ENCODE results near the gene RNF187. TPM values are rescaled to one million over a fixed set of nuclear protein-coding genes. Genes with fewer than 3 reads are reported as not detected.

Gene RNF187
- total and polyA plus RNA-seq, 2 of the 13 experiments (the other 11 are each of a cell fraction or from before 2014, with no cell fraction given), result 41.3 to 59.4 TPM

- BruUV-seq (replicated peaks), result no TSS peak
Measured at GRCh38 chr1:228474507-228474906, 12.7 kb upstream of the RNF187 start.

GRCh38 chr1:228475812-228476211 lies 11.4 kb upstream of the RNF187 start:
- no peak overlapping the region for H3K4me3 ChIP-seq (replicated peaks in 1 of 3; ENCODE audit: insufficient read depth in 1 of 3, low read depth in 2 of 3, low read length in 3 of 3)
- no TSS peak for BruUV-seq (replicated peaks)
- no peak overlapping the region for H3K27ac ChIP-seq (ENCODE audit: extremely low read length, insufficient read depth, low read length)
- H3K36me3 ChIP-seq (replicated peaks in 1 of 2; ENCODE audit: control insufficient read depth in 1 of 2, insufficient read depth in 2 of 2, low read length in 2 of 2), result no peaks in the 10 kb centered on the region
- in situ Hi-C loops (cut with HindIII; ENCODE audit: extremely low pct_ligation_motif_present, low pct_unique_long_range_greater_than_20kb) (no loop called here), intact Hi-C loops (cut with micrococcal nuclease; ENCODE audit: unreplicated experiment) (no loop called here)
- peaks cover 43% of the 10 kb centered on the region for H3K4me1 ChIP-seq (ENCODE audit: insufficient read depth, low read length)
- no peak overlapping the region for H2AFZ ChIP-seq (ENCODE audit: low read length)
- no peaks in the 10 kb centered on the region for H3K9me3 ChIP-seq (ENCODE audit: low read length)
- POLR2A ChIA-PET, result no interaction called here
- no peaks in the 10 kb centered on the region for H3K79me2 ChIP-seq (ENCODE audit: insufficient read depth, low read length)
- no peak overlapping the region for H3K9ac ChIP-seq (ENCODE audit: insufficient read depth, low read depth, low read length)
- ATAC-seq (no peak), DNase-seq (ENCODE audit: low spot score) (no peak), FAIRE-seq (no peak)
- CTCF ChIA-PET (ENCODE audit: low intra/inter-chr PET ratio, low total read pairs), result no interaction called here
- H3K27me3 ChIP-seq (ENCODE audit: control insufficient read depth in 1 of 2, insufficient read depth in 2 of 2, low read length in 2 of 2), result peaks cover 0 to 3% of the 10 kb centered on the region in 2 experiments; a peak in 1 of 5 replicates
- H4K20me1 ChIP-seq (ENCODE audit: insufficient read depth, low read length), result no peaks in the 10 kb centered on the region
- 49% methylated on average over 2 of the region's 2 CpGs for WGBS (ENCODE audit: low lambda C conversion rate)
- H3K4me2 ChIP-seq (ENCODE audit: low read depth, low read length), result no peak overlapping the region
- TF ChIP-seq, protein P1, sequence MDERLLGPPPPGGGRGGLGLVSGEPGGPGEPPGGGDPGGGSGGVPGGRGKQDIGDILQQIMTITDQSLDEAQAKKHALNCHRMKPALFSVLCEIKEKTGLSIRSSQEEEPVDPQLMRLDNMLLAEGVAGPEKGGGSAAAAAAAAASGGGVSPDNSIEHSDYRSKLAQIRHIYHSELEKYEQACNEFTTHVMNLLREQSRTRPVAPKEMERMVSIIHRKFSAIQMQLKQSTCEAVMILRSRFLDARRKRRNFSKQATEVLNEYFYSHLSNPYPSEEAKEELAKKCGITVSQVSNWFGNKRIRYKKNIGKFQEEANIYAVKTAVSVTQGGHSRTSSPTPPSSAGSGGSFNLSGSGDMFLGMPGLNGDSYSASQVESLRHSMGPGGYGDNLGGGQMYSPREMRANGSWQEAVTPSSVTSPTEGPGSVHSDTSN (CRISPR knock-in tag; IDR thresholded peaks at IDR 0.05), result no peak
- TF ChIP-seq ZNF660 (CRISPR knock-in tag; IDR thresholded peaks at IDR 0.05; ENCODE audit: borderline replicate concordance, low read depth), result no peak
- no peak for TF ChIP-seq ZNF724P (CRISPR knock-in tag; IDR thresholded peaks at IDR 0.05; ENCODE audit: borderline replicate concordance)
- no peak for TF ChIP-seq U2AF1 (optimal IDR thresholded peaks at IDR 0.05; ENCODE audit: low read depth, low read length)
- TF ChIP-seq, protein P2, sequence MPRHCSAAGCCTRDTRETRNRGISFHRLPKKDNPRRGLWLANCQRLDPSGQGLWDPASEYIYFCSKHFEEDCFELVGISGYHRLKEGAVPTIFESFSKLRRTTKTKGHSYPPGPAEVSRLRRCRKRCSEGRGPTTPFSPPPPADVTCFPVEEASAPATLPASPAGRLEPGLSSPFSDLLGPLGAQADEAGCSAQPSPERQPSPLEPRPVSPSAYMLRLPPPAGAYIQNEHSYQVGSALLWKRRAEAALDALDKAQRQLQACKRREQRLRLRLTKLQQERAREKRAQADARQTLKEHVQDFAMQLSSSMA (CRISPR knock-in tag; IDR thresholded peaks at IDR 0.05), result no peak
- TF ChIP-seq AKAP8 (CRISPR knock-in tag; IDR thresholded peaks at IDR 0.05), result no peak
- no peak for TF ChIP-seq PHB2 (IDR thresholded peaks at IDR 0.05; ENCODE audit: partially characterized antibody)
- TF ChIP-seq HNRNPH1 (optimal IDR thresholded peaks at IDR 0.05; ENCODE audit: low read depth, low read length), result no peak
- TF ChIP-seq NFIB (CRISPR knock-in tag; IDR thresholded peaks at IDR 0.05; ENCODE audit: borderline replicate concordance), result no peak
- no peak for TF ChIP-seq EEA1 (CRISPR knock-in tag; IDR thresholded peaks at IDR 0.05; ENCODE audit: borderline replicate concordance)
- TF ChIP-seq KLF15 (CRISPR knock-in tag; IDR thresholded peaks at IDR 0.05; ENCODE audit: borderline replicate concordance), result no peak

More at GRCh38 chr1:228474507-228474906, 12.7 kb upstream of the RNF187 start:
- ATAC-seq (no peak), FAIRE-seq (no peak), DNase-seq (ENCODE audit: low spot score) (no peak)
- no peak for TF ChIP-seq MED1 (CRISPR knock-in tag; IDR thresholded peaks at IDR 0.05)
- no peak for TF ChIP-seq RAD51 (IDR thresholded peaks at IDR 0.05; ENCODE audit: borderline replicate concordance)
- no peak for TF ChIP-seq REL (CRISPR knock-in tag; conservative IDR thresholded peaks at IDR 0.05)
- TF ChIP-seq KLF6 (CRISPR knock-in tag; IDR thresholded peaks at IDR 0.05), result no peak
- no peak for TF ChIP-seq JUN (CRISPR knock-in tag; IDR thresholded peaks at IDR 0.05)
- TF ChIP-seq ZC3H13 (CRISPR knock-in tag; IDR thresholded peaks at IDR 0.05), result no peak
- TF ChIP-seq FOXO1 (CRISPR knock-in tag; IDR thresholded peaks at IDR 0.05), result no peak
- TF ChIP-seq ZNF569 (CRISPR knock-in tag; IDR thresholded peaks at IDR 0.05; ENCODE audit: borderline replicate concordance), result no peak
- no peak for TF ChIP-seq ATF3 (CRISPR knock-in tag; IDR thresholded peaks at IDR 0.05)
- TF ChIP-seq ZNF343 (CRISPR knock-in tag; IDR thresholded peaks at IDR 0.05), result no peak
- 76% methylated on average over 3 of the region's 3 CpGs for WGBS (ENCODE audit: low lambda C conversion rate)
- H3K4me3 ChIP-seq (replicated peaks in 1 of 3; ENCODE audit: insufficient read depth in 1 of 3, low read depth in 2 of 3, low read length in 3 of 3), result no peak overlapping the region
- H4K20me1 ChIP-seq (ENCODE audit: insufficient read depth, low read length), result no peaks in the 10 kb centered on the region
- H3K36me3 ChIP-seq (replicated peaks in 1 of 2; ENCODE audit: control insufficient read depth in 1 of 2, insufficient read depth in 2 of 2, low read length in 2 of 2), result no peaks in the 10 kb centered on the region
- POLR2A ChIA-PET, result no interaction called here
- no peak overlapping the region for H3K4me2 ChIP-seq (ENCODE audit: low read depth, low read length)
- H3K79me2 ChIP-seq (ENCODE audit: insufficient read depth, low read length), result no peaks in the 10 kb centered on the region
- H3K9ac ChIP-seq (ENCODE audit: insufficient read depth, low read depth, low read length), result no peak overlapping the region
- H3K27ac ChIP-seq (ENCODE audit: extremely low read length, insufficient read depth, low read length), result no peak overlapping the region
- CTCF ChIA-PET (ENCODE audit: low intra/inter-chr PET ratio, low total read pairs), result no interaction called here
- intact Hi-C loops (cut with micrococcal nuclease; ENCODE audit: unreplicated experiment) (no loop called here), in situ Hi-C loops (cut with HindIII; ENCODE audit: extremely low pct_ligation_motif_present, low pct_unique_long_range_greater_than_20kb) (no loop called here)
- H2AFZ ChIP-seq (ENCODE audit: low read length), result no peak overlapping the region
- peaks cover 30% of the 10 kb centered on the region for H3K4me1 ChIP-seq (ENCODE audit: insufficient read depth, low read length)
- H3K27me3 ChIP-seq (ENCODE audit: control insufficient read depth in 1 of 2, insufficient read depth in 2 of 2, low read length in 2 of 2), result peaks cover 0 to 3% of the 10 kb centered on the region in 2 experiments; a peak in 2 of 5 replicates
- H3K9me3 ChIP-seq (ENCODE audit: low read length), result no peaks in the 10 kb centered on the region
